ENCODE measurements around the gene SLC25A38.

Gene SLC25A38

GRCh38 chr3:39433642-39434041 is 50.5 kb downstream of the SLC25A38 start:
- no peak for DNase-seq (ENCODE audit: low read depth in 2 of 2)

- DNase-seq (ENCODE audit: low read depth in 2 of 2) = no peak
These were observed 51.4 kb downstream of the SLC25A38 start for GRCh38 chr3:39434574-39434973.

- DNase-seq (ENCODE audit: low read depth in 2 of 2) = no peak
These were observed 52.0 kb downstream of the SLC25A38 start for GRCh38 chr3:39435006-39435748.

- DNase-seq (ENCODE audit: low read depth in 2 of 2) = no peak
These were observed 55.7 kb downstream of the SLC25A38 start for GRCh38 chr3:39438880-39439279.

GRCh38 chr3:39440316-39440715 is 57.1 kb downstream of the SLC25A38 start:
- DNase-seq (ENCODE audit: low read depth in 2 of 2) = no peak

GRCh38 chr3:39443530-39443929 is 60.4 kb downstream of the SLC25A38 start:
- no peak for DNase-seq (ENCODE audit: low read depth in 2 of 2)

GRCh38 chr3:39445927-39446326 is 62.8 kb downstream of the SLC25A38 start:
- no peak for DNase-seq (ENCODE audit: low read depth in 2 of 2)

GRCh38 chr3:39446444-39446843 is 63.3 kb downstream of the SLC25A38 start:
- DNase-seq (ENCODE audit: low read depth in 2 of 2) = no peak
